Stimulated activated CD4-positive, alpha-beta T cell treated with anti-CD3 and anti-CD28 coated beads, TNF-alpha, amount 100 ng/mL, for 1 hour (primary cell): ENCODE data around the gene AHSG.

ENCODE experiments used
- DNase-seq, 3 donors: peaks; one replicate each; pipeline ENCODE4 v3.0.0-alpha.2; 2020; ENCODE audit warnings: low read depth in 3 of 3, low spot score in 1 of 3

Gene AHSG

DNA sequence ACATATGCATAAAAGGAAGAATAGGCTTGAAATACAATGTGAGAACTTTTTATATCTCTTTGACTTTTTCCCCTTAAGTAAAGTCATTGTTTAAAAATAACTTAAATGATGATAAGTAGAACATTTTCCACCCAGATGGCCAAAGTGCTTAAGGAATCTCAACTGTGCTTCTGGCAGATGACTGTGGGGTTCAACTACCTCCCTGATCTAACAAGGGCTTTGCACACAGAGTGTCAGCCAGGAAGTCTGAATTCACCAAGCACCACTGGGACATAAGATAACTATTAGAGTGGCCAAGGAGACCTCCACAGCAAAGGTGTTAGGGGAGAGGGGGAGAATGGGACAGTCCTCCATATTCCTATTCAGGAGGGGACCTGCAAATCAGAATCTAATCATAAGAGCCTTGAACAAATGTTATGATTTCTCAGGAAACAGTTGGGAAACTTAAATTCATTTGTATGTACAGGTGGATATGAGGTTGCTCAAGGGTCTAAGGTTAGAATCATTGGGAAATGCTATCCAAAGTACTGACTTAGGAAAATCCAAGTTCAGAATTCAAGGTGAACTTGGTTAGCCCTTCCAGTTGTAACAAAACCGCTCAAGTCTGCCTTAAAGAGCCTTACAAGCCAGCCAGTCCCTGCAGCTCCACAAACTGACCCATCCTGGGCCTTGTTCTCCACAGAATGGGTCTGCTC lies 27.1 kb downstream of the AHSG start, which contains the start of gene FETUB:
Gene FETUB (plus strand): TSS at position 622 of the 695 bp plus-strand sequence. CDS start 62 bp downstream, at position 684.
- DNase-seq, result no peak

DNA sequence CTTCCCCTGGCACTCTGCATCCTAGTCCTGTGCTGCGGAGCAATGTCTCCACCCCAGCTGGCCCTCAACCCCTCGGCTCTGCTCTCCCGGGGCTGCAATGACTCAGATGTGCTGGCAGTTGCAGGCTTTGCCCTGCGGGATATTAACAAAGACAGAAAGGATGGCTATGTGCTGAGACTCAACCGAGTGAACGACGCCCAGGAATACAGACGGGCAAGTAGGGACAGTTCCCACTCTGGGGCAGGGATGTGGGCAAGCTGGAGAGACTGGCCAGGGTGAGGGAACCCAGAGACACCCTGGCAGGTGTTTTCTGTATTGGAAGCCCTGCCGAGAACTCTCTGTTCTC lies 27.6 kb downstream of the AHSG start:
- no peak for DNase-seq

DNA sequence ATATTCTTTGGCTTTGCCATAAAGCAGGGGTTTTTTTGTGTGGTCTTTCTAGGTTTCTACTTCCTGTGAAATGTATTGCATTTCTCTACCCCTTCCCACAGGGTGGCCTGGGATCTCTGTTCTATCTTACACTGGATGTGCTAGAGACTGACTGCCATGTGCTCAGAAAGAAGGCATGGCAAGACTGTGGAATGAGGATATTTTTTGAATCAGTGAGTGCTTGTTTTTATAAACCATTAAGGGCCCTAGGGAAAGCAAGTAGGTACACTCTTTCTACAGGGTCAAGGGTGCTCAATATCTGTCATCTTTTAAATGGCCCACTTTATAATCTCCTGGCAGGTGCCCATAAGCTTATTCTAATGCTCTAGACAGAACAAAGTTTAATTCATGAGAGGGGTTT lies 28.1 kb downstream of the AHSG start:
- no peak for DNase-seq

DNA sequence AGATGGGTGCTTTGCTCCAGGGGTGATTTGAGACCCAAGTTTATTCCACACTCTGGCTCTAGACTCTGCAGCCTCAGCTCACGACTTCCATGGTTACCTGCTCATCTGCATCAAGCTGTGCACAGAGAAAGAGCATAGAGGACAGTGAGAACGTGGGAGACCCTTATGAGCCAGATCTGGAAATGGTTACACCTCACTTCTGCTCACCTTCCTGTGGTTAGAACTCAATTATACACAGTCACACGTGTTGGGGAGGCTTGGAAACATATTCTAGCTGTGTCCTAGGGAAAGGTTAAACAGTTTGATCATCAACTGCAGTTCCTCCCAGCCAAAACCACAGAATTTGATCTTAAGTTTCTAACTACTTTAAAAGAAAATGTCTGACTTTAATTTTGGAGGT lies 29.2 kb downstream of the AHSG start:
- DNase-seq, result no peak

DNA sequence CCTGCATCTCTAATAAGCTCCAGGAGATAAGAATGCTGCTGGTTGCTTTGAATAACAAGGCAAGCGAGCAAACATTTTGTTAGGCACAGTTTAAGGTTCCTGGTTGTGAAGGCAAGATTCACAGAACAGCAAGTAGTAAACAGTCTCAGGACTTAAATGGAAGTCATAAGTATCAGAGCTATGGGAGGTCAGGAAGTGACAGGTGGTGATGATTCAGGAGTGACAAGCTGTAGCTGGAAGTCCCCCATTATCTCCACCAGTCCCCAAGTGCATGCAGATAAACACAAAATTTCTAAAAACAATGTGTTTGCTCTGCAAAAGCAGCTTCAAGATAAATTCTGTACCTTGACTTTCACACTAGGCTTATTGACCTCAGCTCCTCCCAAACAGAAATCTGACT lies 30.6 kb downstream of the AHSG start:
- no peak for DNase-seq

DNA sequence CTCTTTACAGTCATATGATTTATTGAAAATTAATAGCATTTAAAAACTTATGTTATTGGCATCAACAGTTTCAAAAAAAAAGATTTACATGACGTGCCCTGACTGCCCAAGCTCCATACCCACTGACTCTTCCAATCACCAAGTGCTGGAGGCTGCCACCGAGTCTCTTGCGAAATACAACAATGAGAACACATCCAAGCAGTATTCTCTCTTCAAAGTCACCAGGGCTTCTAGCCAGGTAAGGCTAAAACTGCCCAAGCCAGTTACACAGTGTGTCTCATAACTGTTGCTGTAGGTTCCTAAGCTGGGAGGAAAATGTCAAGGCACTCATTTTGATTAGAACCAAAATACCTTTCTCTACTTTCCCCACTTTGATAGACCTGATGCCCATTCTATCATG lies 31.8 kb downstream of the AHSG start:
- no peak for DNase-seq

DNA sequence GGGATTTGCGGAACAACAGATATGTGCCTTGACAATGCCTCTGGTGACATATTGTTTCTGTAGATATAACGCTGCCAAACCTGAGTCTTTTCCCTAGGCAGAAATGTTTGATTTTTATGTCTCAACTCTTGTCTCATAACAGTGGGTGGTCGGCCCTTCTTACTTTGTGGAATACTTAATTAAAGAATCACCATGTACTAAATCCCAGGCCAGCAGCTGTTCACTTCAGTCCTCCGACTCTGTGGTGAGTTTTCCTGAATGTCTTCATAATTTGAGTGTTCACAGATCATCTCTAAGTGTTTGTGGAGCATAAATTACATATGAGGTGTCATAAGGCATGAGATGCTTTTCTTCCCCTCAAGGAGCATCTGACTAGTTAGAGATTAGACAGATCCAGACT lies 33.2 kb downstream of the AHSG start:
- DNase-seq, result no peak

DNA sequence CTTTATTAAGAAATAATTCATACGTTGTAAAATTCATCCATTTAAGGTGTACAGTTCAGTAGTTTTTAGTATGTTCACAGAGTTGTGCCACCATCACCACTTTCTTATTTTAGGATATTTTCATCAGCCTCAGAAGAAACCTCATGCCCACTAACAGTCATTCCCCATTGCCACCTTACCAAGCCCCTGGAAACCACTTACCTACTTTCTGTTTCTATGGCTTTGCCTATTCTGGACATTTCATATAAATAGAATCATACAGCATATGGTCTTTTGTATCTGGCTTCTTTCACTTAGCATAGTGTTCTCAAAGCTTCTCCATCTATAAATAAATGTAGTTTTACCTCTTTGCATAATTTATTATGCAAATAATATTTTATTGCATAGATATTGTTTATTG lies 34.0 kb downstream of the AHSG start:
- DNase-seq, result no peak

DNA sequence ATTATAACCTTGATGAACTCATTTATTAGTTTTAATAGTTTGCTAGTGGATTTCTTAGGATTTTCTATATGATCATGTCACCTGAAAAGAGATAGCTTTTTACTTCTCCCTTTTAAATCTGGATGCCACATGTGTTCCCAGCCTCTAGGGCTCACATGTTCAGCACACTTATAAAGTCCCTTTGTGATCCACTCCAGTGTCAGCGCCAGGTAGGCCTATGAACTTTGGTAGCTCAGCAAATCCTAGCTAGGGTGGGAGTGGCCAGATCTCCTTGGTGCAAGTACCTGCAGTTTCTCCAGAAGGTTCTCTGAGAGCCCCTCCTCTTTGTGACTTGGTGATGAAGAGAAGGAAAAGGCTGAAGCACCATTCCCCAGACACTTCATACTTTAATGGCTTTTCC lies 36.0 kb downstream of the AHSG start:
- no peak for DNase-seq

DNA sequence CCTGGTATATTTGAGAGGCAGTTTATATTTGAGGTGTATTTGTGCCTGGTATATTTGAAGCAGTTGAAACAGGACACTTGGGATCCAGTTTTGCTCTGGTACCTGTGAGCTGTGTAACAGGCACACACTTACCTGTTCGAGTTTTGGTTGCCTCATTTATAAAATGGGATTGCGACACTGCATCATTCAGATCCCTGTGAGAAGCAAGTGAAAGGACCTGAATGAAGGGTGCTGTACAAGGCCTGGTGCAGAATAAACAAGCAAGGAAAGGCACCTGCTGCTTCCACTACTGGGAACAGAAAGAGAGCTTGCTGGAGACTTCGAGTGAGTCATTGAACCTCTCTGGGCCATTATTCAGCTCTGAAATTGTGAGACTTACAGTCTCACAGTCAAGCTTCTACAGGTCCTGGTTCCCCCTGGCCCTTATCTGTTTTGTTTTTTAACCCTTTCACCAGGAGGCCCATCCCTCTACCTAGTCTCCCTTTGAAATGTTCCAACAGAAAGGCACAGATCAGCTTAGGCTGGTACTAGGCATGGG lies 38.9 kb downstream of the AHSG start:
- DNase-seq, result no peak

DNA sequence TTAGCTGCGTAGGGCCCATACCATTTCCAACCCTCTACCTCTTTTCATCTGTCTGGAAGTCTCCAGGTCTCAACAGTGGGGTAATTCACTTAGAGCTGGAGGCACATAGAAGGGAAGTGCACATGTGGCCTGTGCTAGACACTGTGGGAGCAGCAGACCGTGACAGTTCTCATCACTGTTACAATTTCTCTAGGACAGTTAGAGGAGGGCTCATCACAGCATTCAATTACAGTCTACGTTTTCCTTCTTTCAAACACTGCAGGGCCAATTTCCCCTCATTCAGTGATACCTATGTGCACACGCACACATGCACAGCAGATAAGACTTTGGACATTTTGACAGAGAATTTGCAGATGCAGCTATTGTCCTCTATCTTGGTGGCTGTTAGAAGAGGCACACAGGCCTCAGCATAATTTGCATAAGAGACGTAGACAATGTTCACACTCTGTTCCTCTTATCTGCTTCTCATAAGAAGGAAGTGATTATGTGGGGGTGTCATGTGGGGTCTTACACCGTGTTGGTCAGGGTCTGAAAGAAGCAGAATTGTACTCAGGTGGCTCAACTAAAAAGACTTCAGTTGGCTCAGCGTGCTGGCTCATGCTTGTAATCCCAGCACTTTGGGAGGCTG lies 40.3 kb downstream of the AHSG start:
- DNase-seq, result no peak

DNA sequence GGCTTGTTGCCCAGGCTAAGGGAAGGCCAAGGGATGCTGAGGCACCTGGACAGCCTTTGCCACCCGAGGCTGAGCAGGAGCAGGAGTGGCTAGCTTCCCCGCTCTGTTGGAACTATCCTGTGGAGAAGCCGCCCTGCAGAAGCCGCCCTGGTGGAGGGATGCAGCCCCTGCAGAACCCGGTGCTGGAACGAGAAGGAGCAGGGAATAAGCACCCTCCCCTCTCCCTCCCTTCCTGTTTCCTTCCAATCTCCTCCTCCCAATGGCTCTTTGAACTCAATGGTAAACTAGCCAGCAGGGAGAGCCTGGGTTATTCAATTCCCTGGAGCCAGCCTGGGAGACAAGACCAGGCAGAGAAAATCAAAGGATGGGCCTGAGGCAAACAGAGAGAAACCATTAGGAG lies 41.1 kb downstream of the AHSG start:
- no peak for DNase-seq

DNA sequence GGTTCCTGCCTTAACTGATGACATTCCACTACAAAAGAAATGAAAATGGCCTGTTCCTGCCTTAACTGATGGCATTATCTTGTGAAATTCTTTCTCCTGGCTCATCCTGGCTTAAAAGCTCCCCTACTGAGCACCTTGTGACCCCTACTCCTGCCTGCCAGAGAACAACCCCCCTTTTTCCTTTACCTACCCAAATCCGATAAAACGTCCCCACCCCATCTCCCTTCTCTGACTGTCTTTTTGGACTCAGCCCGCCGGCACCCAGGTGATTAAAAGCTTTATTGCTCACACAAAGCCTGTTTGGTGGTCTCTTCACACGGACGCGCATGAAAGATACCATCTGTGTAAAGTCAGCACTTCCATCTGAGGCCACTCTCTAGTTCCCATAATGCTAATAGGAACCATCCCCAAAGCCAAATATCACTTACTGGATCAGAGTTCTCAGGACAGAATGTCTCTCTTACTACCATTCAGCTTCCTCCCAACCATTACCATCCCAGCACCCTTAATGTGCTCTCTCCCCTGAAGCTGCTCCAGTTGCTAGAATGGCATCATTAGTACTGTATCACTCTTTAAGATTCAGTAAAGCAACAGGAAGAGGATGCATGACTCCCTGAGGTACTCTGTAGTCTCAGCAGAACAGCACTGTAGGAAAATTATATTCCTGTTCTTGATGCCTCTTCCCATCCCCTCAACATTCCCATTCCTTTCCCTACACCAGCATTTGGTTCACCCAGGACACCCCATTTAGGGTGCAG lies 50.7 kb downstream of the AHSG start:
- DNase-seq, result no peak

DNA sequence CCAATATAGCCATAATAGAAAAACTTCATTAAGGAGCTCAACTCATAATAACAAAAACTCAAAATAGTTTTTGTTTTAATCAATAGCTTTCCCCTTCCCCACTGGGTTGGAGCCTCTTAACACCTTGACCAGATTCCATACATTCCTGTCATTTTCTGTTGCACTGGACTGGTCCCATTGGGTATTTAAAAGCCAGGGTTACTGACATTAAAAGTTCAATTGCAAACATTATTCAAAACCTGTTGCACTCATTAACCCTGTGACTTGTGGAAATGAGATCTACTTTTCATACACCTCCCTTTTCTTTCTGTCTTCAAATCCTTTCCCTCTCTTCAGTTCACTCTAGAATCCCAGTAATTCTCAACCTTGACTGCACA lies 51.2 kb downstream of the AHSG start:
- DNase-seq, result no peak

DNA sequence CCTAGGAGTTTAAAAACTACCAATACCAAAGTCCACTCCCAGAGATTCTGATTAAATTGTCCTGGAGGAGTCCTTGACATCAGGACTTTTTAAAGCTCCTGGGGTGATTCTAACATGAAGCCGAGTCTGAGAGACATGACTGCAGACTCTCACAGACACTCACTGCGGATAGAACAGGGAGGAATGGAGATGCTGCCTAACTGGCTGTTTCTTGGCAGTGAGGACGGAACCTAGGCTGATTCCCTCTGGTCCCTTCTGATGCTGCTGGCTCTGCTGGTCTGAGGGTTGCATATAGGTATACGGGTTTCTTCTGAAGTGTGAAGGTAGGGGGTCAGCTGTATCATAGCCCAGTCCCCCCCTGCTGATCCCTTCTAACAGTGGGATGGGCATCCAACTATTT lies 51.6 kb downstream of the AHSG start:
- no peak for DNase-seq

DNA sequence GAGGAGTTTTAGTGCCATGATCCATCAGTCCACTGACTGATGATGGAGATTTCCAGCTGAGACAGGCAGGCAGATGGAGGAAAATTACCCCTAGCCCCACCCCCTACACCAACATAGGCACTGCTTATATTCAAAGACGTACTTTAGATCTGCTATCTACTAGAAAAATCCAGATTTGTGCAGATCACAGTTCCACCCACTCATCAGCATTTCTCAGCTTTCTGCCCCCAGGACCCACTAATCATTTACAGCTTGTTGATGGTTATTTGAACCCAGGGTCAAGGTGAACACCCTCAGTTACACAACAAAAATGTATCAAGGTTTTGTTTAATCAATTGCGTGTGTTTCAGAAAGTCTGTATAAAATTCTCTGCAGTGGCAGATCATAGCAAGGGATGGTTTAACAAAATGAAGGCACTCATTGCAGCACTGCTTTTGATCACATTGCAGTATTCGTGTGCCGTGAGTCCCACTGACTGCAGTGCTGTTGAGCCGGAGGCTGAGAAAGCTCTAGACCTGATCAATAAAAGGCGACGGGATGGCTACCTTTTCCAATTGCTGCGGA lies 52.8 kb downstream of the AHSG start, which contains the start of gene HRG:
Gene HRG (plus strand): TSS at position 390 of the 564 bp plus-strand sequence. CDS start 18 bp downstream, at position 408.
- DNase-seq, result no peak

DNA sequence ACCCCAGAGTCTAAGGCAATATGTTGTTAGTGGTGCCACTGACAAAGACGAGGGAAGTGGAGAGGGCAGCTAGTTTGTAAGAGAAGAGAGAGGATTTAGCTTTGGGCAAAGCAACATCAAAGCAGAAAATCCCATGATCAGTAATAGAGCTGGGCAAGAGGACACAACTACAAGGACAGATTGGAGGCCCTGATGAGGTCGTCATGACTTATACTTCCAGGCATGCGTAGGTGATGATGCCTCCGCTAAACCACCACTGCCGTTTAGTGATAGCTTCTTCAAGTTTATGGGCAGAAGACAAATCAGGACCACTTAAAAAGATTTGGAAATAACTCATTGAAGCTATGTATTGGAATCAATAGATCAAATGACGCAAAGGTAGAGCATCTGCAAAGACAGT lies 55.6 kb downstream of the AHSG start:
- no peak for DNase-seq

DNA sequence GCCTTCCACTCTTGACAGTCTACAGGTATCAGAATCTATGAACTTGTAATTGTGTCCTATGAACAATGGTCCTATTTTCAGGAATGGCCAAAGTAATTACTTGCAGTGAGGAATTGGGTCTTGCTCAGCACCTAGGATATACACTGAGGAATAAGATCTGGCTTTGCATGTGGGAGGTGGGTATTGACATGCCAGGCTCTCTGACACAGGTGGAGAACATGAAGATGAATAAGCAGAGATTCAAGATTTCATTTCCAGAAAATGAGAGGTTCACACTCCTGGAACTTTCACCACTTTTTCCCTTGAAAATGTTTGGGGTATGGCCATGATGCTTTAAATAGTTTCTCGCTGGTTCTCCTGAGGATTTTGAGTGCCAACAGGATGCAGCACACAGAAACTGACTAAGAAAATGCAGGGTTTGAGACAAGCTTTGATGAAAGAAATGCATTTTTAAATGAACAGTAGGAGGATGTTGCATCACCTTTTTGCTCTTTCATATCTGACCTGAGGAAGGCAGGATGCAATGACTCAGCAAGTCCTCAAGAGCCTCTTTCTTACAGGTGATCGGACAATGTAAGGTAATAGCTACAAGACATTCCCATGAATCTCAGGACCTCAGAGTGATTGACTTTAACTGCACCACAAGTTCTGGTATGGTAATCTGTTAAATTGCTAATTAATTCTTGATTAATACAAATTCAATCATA lies 56.7 kb downstream of the AHSG start:
- no peak for DNase-seq

DNA sequence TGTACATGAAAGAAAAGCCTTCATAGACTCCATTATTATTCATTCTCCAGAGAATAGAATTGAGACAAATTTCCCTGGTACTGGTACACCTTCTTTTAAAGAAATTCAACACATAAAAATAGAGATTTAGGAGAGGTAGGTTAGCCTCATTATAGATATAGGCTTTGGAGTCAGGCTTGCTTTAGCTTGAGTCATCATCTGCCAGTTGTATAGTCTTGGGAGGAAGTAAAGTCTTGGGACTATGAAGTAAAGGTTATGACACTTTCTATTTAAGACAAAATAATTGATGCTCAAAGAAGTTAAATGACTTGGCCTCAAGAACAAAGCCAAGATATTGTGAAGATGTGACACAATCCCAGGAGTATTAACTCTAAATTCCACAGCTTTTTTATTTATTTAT lies 57.3 kb downstream of the AHSG start:
- DNase-seq, result no peak
